ENCODE data around the gene C2orf81. TPM values are rescaled to one million over a fixed set of nuclear protein-coding genes. Genes with fewer than 3 reads are reported as not detected.

C2orf81 gene
- polyA plus RNA-seq, 2 of the 4 experiments (the other 2 are of a cell fraction): 0.88 to 2.0 TPM

GRCh38 chr2:74407682-74408081 lies 13.7 kb downstream of the C2orf81 start:
- DNase-seq (ENCODE audit: low read depth in 1 of 2, low spot score in 1 of 2) (no peak), ATAC-seq (no peak), FAIRE-seq (no peak)
- H3K4me2 ChIP-seq: no peak overlapping the region
- no peak for TF ChIP-seq KDM1A (IDR thresholded peaks at IDR 0.05; ENCODE audit: low read depth)
- no peak for TF ChIP-seq POLR2AphosphoS2 (conservative IDR thresholded peaks at IDR 0.05; ENCODE audit: low read length)
- no peak for TF ChIP-seq ELK1 (IDR thresholded peaks at IDR 0.05; ENCODE audit: low read depth, low read length)
- TF ChIP-seq EHMT2 (IDR thresholded peaks at IDR 0.05; ENCODE audit: low read depth): no peak
- no peak for TF ChIP-seq HOXA7 (CRISPR knock-in tag; IDR thresholded peaks at IDR 0.05)
- TF ChIP-seq FOSL2 (IDR thresholded peaks at IDR 0.05): no peak
- no peak for TF ChIP-seq FOSL2 (CRISPR knock-in tag; IDR thresholded peaks at IDR 0.05)
- TF ChIP-seq SREBF2 (IDR thresholded peaks at IDR 0.05): no peak
- no peak for TF ChIP-seq EP300 (IDR thresholded peaks at IDR 0.05)
- CTCF ChIA-PET: interaction anchor here (1.1 to 2.9 kb wide), 2 partner anchors 15 to 24 kb away, joined by 3 to 16 read pairs; no protein-coding TSS in a partner anchor
- no peaks in the 10 kb centered on the region for H3K9me3 ChIP-seq
- WGBS (ENCODE audit: missing lambda C conversion rate): 51% methylated on average over 5 of the region's 5 CpGs
- H3K4me1 ChIP-seq: 0 out of 3 replicates have a peak, but pooled peaks cover 3% of the 10 kb centered on the region
- H3K27ac ChIP-seq: no peak overlapping the region
- POLR2A ChIA-PET: no interaction called here
- no peak overlapping the region for H3K4me3 ChIP-seq

- ChIA-PET POLR2A (no interaction called here), CTCF (interaction anchor here (1.0 to 1.3 kb wide), 3 partner anchors 14 to 156 kb away, joined by 3 to 5 read pairs (median 3); no protein-coding TSS in a partner anchor)
- no peaks in the 10 kb centered on the region for H3K9me3 ChIP-seq
- no peak overlapping the region for H3K27ac ChIP-seq
- no peak overlapping the region for H3K4me3 ChIP-seq
- TF ChIP-seq POLR2AphosphoS2 (conservative IDR thresholded peaks at IDR 0.05; ENCODE audit: low read length): no peak
- TF ChIP-seq KDM1A (IDR thresholded peaks at IDR 0.05; ENCODE audit: low read depth): no peak
- no peak for TF ChIP-seq CHD4 (IDR thresholded peaks at IDR 0.05; ENCODE audit: borderline replicate concordance)
- no peak for TF ChIP-seq ESRRA (IDR thresholded peaks at IDR 0.05; ENCODE audit: borderline replicate concordance, low read length)
- TF ChIP-seq ZC3H11A (IDR thresholded peaks at IDR 0.05): no peak
- H3K4me1 ChIP-seq: 0 out of 3 replicates have a peak, but pooled peaks cover 3% of the 10 kb centered on the region
- H3K4me2 ChIP-seq: no peak overlapping the region
- ATAC-seq (peak; percentile 24 to 59; a peak in 4 of 6 replicates), DNase-seq (ENCODE audit: low read depth in 1 of 2, low spot score in 1 of 2) (no peak), FAIRE-seq (no peak)
Measured at GRCh38 chr2:74406035-74406434, 15.4 kb downstream of the C2orf81 start.

GRCh38 chr2:74401891-74402290 lies 19.5 kb downstream of the C2orf81 start:
- no peak overlapping the region for H3K4me3 ChIP-seq
- POLR2A ChIA-PET: no interaction called here
- ATAC-seq (no peak), FAIRE-seq (no peak), DNase-seq (ENCODE audit: low read depth in 1 of 2, low spot score in 1 of 2) (no peak)
- H3K27ac ChIP-seq: no peak overlapping the region
- H3K4me2 ChIP-seq: no peak overlapping the region
- H3K4me1 ChIP-seq: 0 out of 3 replicates have a peak, but pooled peaks cover 3% of the 10 kb centered on the region
- no peaks in the 10 kb centered on the region for H3K9me3 ChIP-seq
- CTCF ChIA-PET: interaction anchor here (0.9 to 6.1 kb wide), 4 partner anchors 11 to 152 kb away, joined by 3 to 39 read pairs (median 9); no protein-coding TSS in a partner anchor
- TF ChIP-seq NPAS2 (CRISPR knock-in tag; IDR thresholded peaks at IDR 0.05; ENCODE audit: borderline replicate concordance) (no peak), CHD4 (IDR thresholded peaks at IDR 0.05; ENCODE audit: borderline replicate concordance) (no peak), ESRRA (IDR thresholded peaks at IDR 0.05; ENCODE audit: borderline replicate concordance, low read length) (no peak), HEYL (CRISPR knock-in tag; IDR thresholded peaks at IDR 0.05) (no peak), MAX (IDR thresholded peaks at IDR 0.05) (no peak), ATOH8 (CRISPR knock-in tag; IDR thresholded peaks at IDR 0.05; ENCODE audit: low read depth) (no peak), POLR2AphosphoS2 (conservative IDR thresholded peaks at IDR 0.05; ENCODE audit: low read length) (no peak), EP300 (IDR thresholded peaks at IDR 0.05) (no peak), SREBF2 (IDR thresholded peaks at IDR 0.05) (no peak), SMC3 (IDR thresholded peaks at IDR 0.05) (no peak), FOXS1 (CRISPR knock-in tag; IDR thresholded peaks at IDR 0.05) (no peak), ELK1 (IDR thresholded peaks at IDR 0.05; ENCODE audit: low read depth, low read length) (no peak), PBX3 (IDR thresholded peaks at IDR 0.05) (no peak), MYC (IDR thresholded peaks at IDR 0.05; ENCODE audit: borderline replicate concordance, low read length) (no peak), FOSB (CRISPR knock-in tag; IDR thresholded peaks at IDR 0.05) (no peak), USF2 (IDR thresholded peaks at IDR 0.05) (no peak)
- WGBS (ENCODE audit: missing lambda C conversion rate): 32% methylated on average over 2 of the region's 2 CpGs
